GM12878 (cell line): ENCODE data around the gene ZNF267. TPM values are rescaled to one million over a fixed set of nuclear protein-coding genes. Genes with fewer than 3 reads are reported as not detected.

ENCODE experiments used
- CBX3 ChIP-seq: fragments of 200-600 bp; sonication (generic); IDR thresholded peaks from 2 replicates; pipeline ENCODE4 v1.6.1; 2016; ENCODE audit warnings: low read depth, borderline replicate concordance
- CHD1 ChIP-seq: IDR thresholded peaks from 2 replicates; pipeline ENCODE4 v1.6.1; 2012; ENCODE audit warnings: low read depth, low read length, improper control_type of control experiment
- IKZF2 ChIP-seq, 2 experiments: fragments of 450-650 bp; IDR thresholded peaks; 2 replicates each; pipeline ENCODE4 v1.6.1; 2017; ENCODE audit warnings: mild to moderate bottlenecking in 2 of 2, moderate library complexity in 2 of 2
- NBN ChIP-seq: fragments of 450-650 bp; IDR thresholded peaks from 2 replicates; pipeline ENCODE4 v1.6.1; 2016
- RAD21 ChIP-seq: IDR thresholded peaks from 2 replicates; pipeline ENCODE4 v1.6.1; 2011; ENCODE audit warnings: mild to moderate bottlenecking, low read depth, low read length, moderate library complexity; ENCODE audit not compliant: insufficient read depth
- polyA plus RNA-seq, 11 experiments: library from polyadenylated mRNA; depleted of rRNA in 4 of 11; unstranded in 6 of 11; stranded (reverse) in 5 of 11; fragments of >200 nt; fragmentation: Nextera tagmentation in 4 of 11; fragmentation: Illumina TruSeq in 1 of 11; extraction: Ambion mirVana in 4 of 11; extraction: Trizol in 1 of 11; gene quantifications; 1 replicate in 1 of 11; 2 replicates in 10 of 11; pipeline versions ENCODE4 v1.2.1 to v1.2.3, GENCODE V29; 2011 to 2016; ENCODE audit warnings: inconsistent platforms in 2 of 11, missing spikeins in 2 of 11, low read depth in 1 of 11
- total RNA-seq, 4 experiments: library from RNA; depleted of rRNA in 3 of 4; stranded (reverse); fragments of >200 nt in 3 of 4; fragmentation: Illumina TruSeq in 1 of 4; extraction: Trizol in 1 of 4; gene quantifications; 2 replicates each; pipeline versions ENCODE4 v1.2.1 to v1.2.3, GENCODE V29; 2013 to 2021
- TF ChIP-seq, protein P1 (sequence below): fragments of 450-650 bp; IDR thresholded peaks from 2 replicates; pipeline ENCODE4 v1.6.1; 2014; ENCODE audit warnings: mild to moderate bottlenecking
- TF ChIP-seq, protein P2 (sequence below), 3 experiments: IDR thresholded peaks in 2 of 3; conservative IDR thresholded peaks in 1 of 3; 2 replicates each; pipeline ENCODE4 v1.5.1; 2011; ENCODE audit warnings: low read depth in 3 of 3, low read length in 3 of 3, mild to moderate bottlenecking in 3 of 3, control low read depth in 2 of 3, moderate library complexity in 2 of 3, inconsistent platforms in 1 of 3, mixed read lengths in 1 of 3; ENCODE audit not compliant: control insufficient read depth in 2 of 3, insufficient read depth in 1 of 3; ENCODE audit errors: extremely low read depth in 1 of 3

The ZNF267 gene
- total and polyA plus RNA-seq, 10 of the 15 experiments (the other 5 are each of a cell fraction or from before 2014, with no cell fraction given) = 16.3 to 54.6 (median 29.6) TPM

DNA sequence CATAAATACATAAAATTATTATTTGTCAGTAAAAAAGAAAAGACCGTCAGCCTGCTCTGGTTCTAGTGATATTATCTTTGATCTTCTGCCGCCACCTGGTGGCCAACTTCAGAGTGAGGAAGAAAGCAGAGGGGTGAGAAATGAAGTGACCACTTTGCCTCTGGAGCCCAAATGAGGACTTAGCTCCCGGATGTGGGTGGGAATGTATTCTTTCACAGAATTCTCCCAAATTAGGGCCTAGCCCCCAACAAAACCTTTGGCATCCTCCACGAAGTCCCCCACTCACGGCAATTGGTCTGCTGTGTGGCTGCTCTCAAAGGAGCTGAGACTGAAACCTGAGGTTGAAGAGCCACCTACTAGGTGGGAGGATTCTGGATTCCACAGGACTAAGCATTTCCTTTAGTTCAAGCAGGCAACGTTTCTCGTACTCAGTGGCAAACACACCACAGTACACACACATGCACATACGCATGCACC is 4.9 kb upstream of the ZNF267 start (continued):
- TF ChIP-seq, protein P1, sequence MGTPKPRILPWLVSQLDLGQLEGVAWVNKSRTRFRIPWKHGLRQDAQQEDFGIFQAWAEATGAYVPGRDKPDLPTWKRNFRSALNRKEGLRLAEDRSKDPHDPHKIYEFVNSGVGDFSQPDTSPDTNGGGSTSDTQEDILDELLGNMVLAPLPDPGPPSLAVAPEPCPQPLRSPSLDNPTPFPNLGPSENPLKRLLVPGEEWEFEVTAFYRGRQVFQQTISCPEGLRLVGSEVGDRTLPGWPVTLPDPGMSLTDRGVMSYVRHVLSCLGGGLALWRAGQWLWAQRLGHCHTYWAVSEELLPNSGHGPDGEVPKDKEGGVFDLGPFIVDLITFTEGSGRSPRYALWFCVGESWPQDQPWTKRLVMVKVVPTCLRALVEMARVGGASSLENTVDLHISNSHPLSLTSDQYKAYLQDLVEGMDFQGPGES = 0 out of 2 replicates have a peak, but pooled peaks have one; percentile 43
- TF ChIP-seq IKZF2 (IDR thresholded peaks at IDR 0.05) (peak; percentile 38; a peak in 3 of 4 replicates), NBN (peak; percentile 24; the same call in 1 of the 2 replicates), CHD1 (no peak), RAD21 (peak; percentile 87), CBX3 (no peak)
- TF ChIP-seq, protein P2, sequence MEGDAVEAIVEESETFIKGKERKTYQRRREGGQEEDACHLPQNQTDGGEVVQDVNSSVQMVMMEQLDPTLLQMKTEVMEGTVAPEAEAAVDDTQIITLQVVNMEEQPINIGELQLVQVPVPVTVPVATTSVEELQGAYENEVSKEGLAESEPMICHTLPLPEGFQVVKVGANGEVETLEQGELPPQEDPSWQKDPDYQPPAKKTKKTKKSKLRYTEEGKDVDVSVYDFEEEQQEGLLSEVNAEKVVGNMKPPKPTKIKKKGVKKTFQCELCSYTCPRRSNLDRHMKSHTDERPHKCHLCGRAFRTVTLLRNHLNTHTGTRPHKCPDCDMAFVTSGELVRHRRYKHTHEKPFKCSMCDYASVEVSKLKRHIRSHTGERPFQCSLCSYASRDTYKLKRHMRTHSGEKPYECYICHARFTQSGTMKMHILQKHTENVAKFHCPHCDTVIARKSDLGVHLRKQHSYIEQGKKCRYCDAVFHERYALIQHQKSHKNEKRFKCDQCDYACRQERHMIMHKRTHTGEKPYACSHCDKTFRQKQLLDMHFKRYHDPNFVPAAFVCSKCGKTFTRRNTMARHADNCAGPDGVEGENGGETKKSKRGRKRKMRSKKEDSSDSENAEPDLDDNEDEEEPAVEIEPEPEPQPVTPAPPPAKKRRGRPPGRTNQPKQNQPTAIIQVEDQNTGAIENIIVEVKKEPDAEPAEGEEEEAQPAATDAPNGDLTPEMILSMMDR (IDR thresholded peaks at IDR 0.05 in 2 of 3, conservative IDR thresholded peaks at IDR 0.05 in 1 of 3; ENCODE audit: control insufficient read depth in 2 of 3, extremely low read depth in 1 of 3, insufficient read depth in 1 of 3, low read depth in 3 of 3, low read length in 3 of 3) = peak; percentile 59 to 71 (median 70)
